Choroid plexus epithelial cell (primary cell): Measurements from ENCODE around the gene ICAM4.

Experiments
- DNase-seq: peaks from one replicate; pipeline ENCODE4 v3.0.0-alpha.2; 2010; ENCODE audit warnings: low read depth
- H3K4me3 ChIP-seq: 2 replicates; pipeline ENCODE4 v1.5.1; 2011; ENCODE audit warnings: low read depth, mild to moderate bottlenecking, control low read depth, low read length, moderate library complexity
- TF ChIP-seq, protein P1 (sequence below): conservative IDR thresholded peaks from 2 replicates; pipeline ENCODE4 v1.5.1; 2011; ENCODE audit warnings: low read depth, mild to moderate bottlenecking, control low read depth, inconsistent platforms, low read length, moderate library complexity

Gene ICAM4

DNA sequence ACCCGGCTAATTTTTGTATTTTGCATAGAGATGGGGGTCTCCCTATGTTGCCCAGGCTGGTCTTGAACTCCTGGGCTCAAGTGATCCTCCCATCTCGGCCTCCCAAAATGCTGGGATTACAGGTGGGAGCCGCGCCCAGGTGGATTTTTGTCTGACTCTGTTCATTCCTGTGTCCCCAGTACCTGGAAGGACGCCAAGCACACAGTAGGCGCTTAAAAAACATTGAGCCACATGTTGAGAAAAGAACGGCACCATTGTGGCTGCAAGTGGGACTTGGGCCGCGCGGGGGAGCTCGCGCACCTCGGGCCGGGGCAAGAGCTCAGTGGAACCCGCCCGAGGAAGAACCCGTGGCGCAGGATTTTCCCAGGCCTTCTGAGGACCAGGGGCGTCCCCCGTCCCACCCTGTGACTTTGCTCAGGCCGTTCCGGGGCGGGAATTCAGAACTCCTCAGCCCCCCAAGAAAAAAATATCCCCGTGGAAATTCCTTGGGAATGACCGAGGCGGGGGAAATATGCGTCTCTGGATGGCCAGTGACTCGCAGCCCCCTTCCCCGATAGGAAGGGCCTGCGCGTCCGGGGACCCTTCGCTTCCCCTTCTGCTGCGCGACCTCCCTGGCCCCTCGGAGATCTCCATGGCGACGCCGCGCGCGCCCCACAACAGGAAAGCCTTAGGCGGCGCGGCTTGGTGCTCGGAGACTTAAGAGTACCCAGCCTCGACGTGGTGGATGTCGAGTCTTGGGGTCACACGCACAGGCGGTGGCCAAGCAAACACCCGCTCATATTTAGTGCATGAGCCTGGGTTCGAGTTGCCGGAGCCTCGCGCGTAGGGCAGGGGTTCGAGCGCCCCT lies 17.2 kb upstream of the ICAM4 start:
- TF ChIP-seq, protein P1, sequence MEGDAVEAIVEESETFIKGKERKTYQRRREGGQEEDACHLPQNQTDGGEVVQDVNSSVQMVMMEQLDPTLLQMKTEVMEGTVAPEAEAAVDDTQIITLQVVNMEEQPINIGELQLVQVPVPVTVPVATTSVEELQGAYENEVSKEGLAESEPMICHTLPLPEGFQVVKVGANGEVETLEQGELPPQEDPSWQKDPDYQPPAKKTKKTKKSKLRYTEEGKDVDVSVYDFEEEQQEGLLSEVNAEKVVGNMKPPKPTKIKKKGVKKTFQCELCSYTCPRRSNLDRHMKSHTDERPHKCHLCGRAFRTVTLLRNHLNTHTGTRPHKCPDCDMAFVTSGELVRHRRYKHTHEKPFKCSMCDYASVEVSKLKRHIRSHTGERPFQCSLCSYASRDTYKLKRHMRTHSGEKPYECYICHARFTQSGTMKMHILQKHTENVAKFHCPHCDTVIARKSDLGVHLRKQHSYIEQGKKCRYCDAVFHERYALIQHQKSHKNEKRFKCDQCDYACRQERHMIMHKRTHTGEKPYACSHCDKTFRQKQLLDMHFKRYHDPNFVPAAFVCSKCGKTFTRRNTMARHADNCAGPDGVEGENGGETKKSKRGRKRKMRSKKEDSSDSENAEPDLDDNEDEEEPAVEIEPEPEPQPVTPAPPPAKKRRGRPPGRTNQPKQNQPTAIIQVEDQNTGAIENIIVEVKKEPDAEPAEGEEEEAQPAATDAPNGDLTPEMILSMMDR = peak; percentile 91
- peak overlapping the region; percentile 81 for H3K4me3 ChIP-seq
- peak; percentile 89 for DNase-seq

GRCh38 chr19:10270180-10270615 lies 16.6 kb upstream of the ICAM4 start:
- TF ChIP-seq, protein P1 = no peak
- peak; percentile 48 for DNase-seq

DNA sequence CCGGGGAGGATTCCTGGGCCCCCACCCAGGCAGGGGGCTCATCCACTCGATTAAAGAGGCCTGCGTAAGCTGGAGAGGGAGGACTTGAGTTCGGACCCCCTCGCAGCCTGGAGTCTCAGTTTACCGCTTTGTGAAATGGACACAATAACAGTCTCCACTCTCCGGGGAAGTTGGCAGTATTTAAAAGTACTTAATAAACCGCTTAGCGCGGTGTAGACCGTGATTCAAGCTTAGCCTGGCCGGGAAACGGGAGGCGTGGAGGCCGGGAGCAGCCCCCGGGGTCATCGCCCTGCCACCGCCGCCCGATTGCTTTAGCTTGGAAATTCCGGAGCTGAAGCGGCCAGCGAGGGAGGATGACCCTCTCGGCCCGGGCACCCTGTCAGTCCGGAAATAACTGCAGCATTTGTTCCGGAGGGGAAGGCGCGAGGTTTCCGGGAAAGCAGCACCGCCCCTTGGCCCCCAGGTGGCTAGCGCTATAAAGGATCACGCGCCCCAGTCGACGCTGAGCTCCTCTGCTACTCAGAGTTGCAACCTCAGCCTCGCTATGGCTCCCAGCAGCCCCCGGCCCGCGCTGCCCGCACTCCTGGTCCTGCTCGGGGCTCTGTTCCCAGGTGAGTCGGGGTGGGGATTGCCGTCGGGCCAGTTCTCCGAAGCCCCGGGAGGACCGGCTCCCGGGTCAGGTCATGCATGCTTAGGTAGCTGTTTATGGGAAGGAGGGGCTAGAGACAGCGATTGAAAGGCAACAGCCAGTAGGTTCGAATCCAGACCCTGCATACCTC lies 15.9 kb upstream of the ICAM4 start, which contains the start of gene ICAM1:
Gene ICAM1 (plus strand): TSS at position 505 of the 779 bp plus-strand sequence. CDS start 40 bp downstream, at position 545.
- TF ChIP-seq, protein P1 = no peak
- peak within 1 kb of the TSS; percentile 81 for H3K4me3 ChIP-seq
- DNase-seq = peak; percentile 95

More at GRCh38 chr19:10270180-10270615, 16.6 kb upstream of the ICAM4 start:
- peak overlapping the region; percentile 81 for H3K4me3 ChIP-seq

- H3K4me3 ChIP-seq = peak overlapping the region; percentile 81
- TF ChIP-seq, protein P1 = no peak
- peak; percentile 65 for DNase-seq
Measured at GRCh38 chr19:10271543-10272086, 15.1 kb upstream of the ICAM4 start.

- H3K4me3 ChIP-seq = no peak overlapping the region
- DNase-seq = no peak
- TF ChIP-seq, protein P1 = no peak
Measured at GRCh38 chr19:10274589-10274988, 12.2 kb upstream of the ICAM4 start.

GRCh38 chr19:10277795-10278589 lies 8.8 kb upstream of the ICAM4 start:
- TF ChIP-seq, protein P1 = no peak
- no peak overlapping the region for H3K4me3 ChIP-seq
- no peak for DNase-seq
